Measurements from ENCODE around the gene PRR30.

Gene PRR30

DNA sequence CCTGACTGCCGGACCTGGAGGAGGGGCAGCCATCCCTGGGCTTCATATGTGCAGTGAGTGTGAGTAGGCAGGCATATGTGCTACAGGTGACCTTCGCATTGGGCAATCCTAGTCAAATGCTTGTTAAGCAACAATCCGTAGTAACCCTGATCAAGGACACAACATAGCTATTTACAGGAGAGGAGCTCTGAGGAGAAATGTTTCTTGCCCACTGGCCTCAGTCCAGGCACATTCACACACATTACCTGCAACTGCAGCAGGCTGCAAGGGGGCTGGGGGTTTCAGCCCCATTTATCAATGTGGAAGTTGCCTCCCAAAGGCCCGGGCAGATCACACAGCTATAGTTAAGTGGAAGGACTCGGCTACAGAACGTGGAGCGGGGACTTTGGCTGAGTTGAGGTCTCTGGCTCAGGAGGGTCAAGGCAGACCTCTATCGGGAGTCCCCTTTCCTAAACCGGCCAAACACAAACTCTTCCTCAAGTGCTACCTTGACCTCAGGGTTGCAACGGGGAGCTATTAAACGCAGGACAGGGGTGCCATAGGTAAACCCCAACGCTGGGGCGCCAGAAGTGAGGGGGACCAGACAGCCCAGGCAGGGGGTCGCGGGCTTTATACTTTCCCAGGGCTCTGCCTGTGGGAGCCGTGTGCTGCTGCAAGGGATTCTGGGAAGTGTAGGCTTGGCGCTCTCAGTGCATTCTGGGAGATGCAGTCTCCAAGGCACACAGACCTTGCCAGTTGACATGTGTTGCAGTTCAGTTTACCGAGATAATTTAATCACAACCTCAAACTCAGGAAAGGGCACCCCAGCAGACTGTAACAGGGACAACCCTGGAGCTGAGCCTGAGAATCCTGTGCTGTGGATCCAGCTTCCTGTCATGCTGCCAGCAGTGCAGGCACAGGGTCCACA lies 43.2 kb downstream of the PRR30 start:
- DNase-seq = peak; percentile 95

DNA sequence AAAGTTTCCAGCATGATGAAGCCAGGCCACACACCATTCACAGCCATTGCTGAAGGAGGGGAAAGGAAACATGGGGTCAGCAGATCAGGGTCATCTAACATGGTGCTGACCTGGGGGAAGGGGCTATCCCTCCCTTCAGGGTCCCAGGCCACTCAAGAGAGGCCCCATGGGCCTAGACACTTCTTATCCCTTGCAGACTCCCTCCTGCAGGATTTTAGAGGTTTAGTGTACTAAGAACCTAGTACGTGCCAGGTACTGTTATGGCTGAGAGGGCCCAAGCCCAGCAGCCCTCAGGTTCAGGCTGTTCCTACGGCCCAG lies 43.8 kb downstream of the PRR30 start:
- no peak for DNase-seq

DNA sequence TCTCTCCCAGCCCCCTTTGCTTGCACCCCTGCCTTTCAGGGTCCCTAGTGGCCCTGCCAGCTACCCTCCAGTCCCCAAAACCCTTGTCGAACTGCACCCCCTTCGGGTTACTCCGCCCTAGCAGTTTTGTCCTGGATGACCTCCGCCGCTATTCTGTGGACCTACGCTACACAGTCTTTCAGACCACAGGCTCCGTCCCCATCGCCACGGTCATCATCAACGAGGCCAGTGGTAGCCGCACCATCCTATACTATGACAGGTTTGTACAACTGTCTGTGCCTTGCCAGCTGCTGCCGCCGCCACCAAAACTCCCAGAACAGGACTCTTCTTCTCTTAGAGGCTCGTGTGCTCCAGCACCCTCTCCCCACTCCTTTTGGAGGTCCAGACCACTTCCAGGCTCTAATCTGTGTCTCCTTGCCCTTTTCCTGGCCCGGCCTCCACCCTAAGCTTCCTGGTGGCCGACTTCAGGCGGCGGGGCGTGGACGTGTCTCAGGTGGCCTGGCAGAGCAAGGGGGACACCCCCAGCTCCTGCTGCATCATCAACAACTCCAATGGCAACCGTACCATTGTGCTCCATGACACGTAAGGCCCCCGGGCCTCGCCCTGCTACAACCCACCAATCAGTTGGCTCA lies 44.7 kb downstream of the PRR30 start:
- no peak for DNase-seq

DNA sequence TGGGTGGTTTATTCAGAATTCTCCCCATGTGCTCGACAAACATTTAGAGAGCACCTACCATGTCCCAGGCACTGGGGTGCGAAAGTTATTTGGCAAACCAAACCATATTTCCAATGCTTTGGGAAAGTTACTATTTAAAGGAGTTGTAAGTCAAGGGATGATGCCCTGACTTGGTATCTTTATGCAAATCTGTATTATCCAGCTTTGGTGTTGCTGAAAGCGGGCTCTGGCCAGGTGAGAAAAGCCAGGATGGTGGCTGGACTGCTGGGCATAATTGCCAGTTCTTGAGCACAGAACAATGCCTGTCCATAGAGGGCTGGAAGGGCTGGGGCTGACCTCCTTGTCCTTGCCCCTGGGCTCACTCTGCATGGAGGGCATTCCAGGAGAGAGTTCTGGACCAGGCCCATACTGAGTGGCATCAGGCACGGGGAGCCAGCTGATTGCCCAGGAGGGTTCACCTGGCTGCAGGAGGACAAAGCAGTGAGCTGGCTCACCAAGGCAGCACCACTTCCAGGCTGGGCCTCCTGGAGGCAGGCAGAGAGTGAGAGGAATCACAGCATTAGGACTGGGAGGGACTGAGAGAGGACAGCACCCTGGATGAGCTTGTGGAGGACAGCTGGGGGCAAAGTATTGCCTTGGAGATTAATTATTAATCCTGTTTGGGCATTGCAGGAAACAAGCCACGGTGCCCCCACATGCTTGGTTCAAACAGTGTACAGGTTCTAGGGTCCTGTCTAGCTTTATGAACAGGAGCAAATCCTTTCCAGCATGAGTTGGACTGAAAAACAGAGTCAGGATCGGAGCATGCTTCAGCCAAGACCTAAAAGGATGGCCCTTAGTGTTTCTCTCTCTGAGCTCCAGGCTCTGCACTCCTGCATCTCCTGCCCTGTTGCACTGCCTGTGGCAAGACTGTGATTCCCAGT lies 45.5 kb downstream of the PRR30 start:
- DNase-seq = no peak

DNA sequence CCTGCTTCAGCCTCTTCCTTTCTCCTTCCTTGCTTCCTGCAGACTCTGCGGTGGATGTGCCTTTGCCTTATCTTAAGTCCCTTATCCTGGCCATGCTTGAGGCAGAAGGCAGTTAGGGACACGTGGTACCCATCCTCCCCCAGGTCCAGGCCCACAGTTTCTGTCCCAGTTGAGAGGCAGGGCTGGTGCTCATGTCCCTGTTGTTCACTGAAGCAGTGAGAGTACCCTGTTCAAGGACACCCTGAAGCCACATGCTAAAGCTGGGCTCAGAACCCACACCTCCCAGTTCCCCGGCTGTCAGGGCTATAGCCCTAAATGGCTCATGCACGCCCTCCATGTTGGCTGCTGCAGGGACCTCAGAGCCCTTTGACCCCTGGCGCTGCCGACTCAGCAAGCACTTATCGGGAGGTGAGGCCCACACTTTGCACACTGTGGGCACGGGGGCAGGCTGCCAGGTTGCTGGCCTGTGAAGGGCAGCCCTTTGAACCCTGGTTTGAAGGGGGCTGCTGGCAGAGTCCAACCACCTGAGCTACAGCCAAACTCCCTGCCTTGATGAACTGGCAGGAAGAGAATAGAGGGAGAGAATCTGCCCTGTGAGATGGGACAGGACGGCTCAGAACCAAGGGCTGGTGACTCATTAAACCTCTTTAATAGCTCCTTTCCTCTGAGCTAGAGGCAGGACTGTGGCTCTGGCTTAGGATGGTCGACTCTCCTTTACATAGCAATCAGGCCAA lies 46.3 kb downstream of the PRR30 start:
- no peak for DNase-seq

DNA sequence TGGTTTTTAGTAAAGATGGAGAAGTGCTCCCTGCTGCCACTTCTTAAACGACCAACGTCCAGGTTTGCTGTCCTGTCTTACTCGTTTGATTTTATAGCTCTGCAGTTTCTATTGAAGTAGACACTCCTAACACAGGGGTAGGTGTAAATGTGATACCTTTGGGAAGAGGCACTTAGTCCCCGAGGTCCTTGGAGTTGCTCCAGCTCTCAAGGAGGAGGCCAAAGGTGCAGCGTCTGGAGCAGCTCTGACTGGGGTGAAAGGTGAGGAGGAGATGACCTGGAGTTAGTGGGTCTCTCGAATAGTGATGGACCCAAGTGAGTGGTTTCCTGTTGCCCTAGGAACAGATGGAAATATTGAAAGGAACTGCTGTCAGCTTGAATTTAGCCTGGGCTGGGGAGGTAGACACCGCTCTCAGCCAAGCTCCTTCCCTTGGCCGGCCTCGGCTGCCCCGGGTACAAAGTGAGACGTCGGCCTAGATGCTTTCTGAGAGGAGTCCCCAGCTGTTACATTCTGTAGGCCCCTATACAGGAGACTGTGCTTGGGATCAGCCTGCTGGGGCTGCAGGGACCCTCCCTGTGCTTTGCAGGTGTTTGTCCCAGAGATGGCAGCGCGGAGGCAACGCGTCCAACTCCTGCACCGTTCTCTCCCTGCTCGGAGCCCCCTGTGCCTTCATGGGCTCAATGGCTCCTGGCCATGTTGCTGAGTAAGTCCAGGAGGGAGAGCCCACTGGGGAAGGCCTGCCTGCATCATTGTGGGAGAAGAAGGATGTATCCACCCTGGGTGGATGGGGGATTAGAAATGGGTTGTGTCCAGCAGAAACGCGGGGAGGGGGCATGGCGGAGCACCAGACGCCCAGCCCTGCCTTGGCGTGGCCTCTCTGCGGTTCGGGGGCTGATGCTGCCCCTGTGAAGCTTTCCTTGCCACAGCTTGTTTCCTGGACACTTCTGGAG lies 47.2 kb downstream of the PRR30 start:
- no peak for DNase-seq

DNA sequence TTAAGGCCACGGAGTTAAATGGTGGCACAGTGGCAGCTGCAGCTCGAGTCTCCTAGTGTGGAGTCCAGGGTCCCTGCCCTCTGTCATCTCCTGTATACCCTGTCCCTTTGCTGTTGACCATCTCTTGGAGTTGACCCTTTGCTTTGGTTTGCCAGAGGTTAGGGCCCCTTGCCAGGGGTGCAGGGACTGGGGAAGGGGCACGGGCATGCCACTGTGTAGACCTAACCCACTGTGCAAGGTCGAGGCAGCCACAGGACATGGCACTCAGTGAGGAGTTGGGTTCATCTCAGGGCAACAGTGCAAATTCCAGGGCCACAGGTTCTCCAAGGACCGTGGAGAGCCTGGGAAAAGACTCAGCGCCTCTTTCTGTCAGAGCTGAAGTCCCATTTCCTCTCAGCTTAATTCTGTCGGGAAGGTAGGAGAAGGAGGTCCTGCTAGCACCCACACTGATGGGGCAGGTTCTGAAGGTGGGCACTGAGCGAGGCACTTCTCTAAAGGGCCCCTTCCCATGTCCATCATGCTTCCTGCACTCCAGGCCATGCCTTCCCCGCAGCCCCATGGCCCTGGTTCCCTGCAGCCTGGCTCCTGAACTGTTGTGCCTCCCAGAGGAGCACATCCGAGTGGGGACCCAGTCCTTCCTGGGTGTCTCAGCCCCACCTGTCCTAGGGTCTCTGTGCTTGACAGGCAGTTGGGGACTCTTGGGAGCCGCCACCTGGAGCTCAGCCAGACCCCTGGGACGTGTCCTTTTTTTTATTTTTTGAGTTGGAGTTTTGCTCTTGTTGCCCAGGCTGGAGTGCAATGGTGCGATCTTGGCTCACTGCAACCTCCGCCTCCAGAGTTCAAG lies 49.9 kb downstream of the PRR30 start:
- no peak for DNase-seq

DNA sequence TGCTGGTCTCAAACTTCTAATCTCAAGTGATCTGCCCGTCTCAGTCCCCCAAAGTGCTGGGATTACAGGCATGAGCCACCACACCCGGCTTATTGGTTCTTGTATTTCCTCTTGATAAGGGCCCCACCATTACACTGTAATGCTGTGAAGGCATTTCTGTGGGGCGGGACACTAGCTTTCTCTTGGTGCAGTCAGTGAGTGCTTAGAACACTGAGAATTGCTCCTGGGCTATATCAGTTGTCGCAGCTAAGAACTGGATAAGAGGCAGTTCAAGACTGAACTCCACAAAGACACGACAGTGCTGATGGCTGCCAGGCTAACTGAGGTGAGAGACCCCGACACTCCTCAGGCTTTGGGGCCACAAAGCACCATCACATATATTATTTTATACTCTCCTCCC lies 50.6 kb downstream of the PRR30 start:
- no peak for DNase-seq

DNA sequence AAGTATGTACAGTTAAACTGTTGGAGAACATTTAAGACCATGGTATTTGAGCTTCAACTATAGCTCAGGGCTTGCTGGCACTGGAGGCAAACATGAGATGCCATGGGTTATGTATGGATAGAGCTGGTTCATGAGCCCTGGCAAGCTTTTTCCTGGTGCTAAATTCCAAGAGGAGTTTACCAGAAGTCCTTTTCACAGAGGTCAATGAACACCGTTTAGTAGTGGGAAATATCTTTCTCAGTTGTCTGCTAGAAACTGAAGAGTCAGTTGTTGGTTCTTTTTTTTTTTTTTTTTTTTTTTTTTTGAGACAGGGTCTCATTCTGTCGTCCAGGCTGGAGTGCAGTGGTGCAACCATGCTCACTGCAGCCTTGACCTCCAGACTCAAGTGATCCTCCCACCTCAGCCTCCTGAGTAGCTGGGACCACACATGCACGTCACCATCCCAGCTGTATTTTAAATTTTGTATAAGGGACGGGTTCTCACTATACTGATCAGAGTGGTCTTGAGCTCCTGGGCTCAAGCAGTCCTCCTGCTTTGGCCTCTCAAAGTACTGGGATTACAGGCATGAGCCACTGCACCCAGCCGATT lies 51.3 kb downstream of the PRR30 start:
- DNase-seq = no peak
